HEK293T (cell line): ENCODE results near the gene MAN1C1.

ENCODE experiments used
- CTCF ChIA-PET: fragments of 350-600 bp; formaldehyde crosslinking; extraction: SDS; loops from one replicate; lab custom pipeline; 2021; ENCODE audit warnings: antibody characterized with exemption, inconsistent platforms; lab: Yijun Ruan, JAX
- POLR2A ChIA-PET: fragments of 350-600 bp; formaldehyde crosslinking; extraction: SDS; loops from one replicate; lab custom pipeline; 2020; ENCODE audit warnings: antibody characterized with exemption, inconsistent platforms; lab: Yijun Ruan, JAX
- DNase-seq: peaks from one replicate; pipeline ENCODE4 v3.0.0; 2012; ENCODE audit warnings: mixed read lengths; ENCODE audit errors: extremely low spot score
- ARNT ChIP-seq: fragments of 450-650 bp; IDR thresholded peaks from 2 replicates; pipeline ENCODE4 v1.6.1; 2017; ENCODE audit warnings: mild to moderate bottlenecking
- BHLHE40 ChIP-seq: fragments of 450-650 bp; IDR thresholded peaks from 2 replicates; pipeline ENCODE4 v1.6.1; 2016; ENCODE audit warnings: mild to moderate bottlenecking, moderate library complexity, borderline replicate concordance
- CTBP1 ChIP-seq: fragments of 450-650 bp; IDR thresholded peaks from 2 replicates; pipeline ENCODE4 v1.6.1; 2016; ENCODE audit warnings: borderline replicate concordance
- ELF4 ChIP-seq: fragments of 450-650 bp; IDR thresholded peaks from 2 replicates; pipeline ENCODE4 v1.6.1; 2017; ENCODE audit warnings: antibody characterized with exemption
- FOXA1 ChIP-seq: fragments of 450-650 bp; IDR thresholded peaks from 2 replicates; pipeline ENCODE4 v1.6.1; 2016; ENCODE audit warnings: mild to moderate bottlenecking
- FOXK2 ChIP-seq: fragments of 450-650 bp; IDR thresholded peaks from 2 replicates; pipeline ENCODE4 v1.6.1; 2016; ENCODE audit warnings: mild to moderate bottlenecking
- FOXM1 ChIP-seq: fragments of 450-650 bp; IDR thresholded peaks from 2 replicates; pipeline ENCODE4 v1.6.1; 2017; ENCODE audit warnings: mild to moderate bottlenecking, borderline replicate concordance
- HDGF ChIP-seq: fragments of 450-650 bp; IDR thresholded peaks from 2 replicates; pipeline ENCODE4 v1.6.1; 2017; ENCODE audit warnings: antibody characterized with exemption, borderline replicate concordance
- L3MBTL2 ChIP-seq: fragments of 450-650 bp; conservative IDR thresholded peaks from 2 replicates; pipeline ENCODE4 v1.6.1; 2016; ENCODE audit warnings: mild to moderate bottlenecking
- LEF1 ChIP-seq: fragments of 450-650 bp; IDR thresholded peaks from 2 replicates; pipeline ENCODE4 v1.6.1; 2017; ENCODE audit warnings: mild to moderate bottlenecking, borderline replicate concordance
- NFRKB ChIP-seq: fragments of 450-650 bp; IDR thresholded peaks from 2 replicates; pipeline ENCODE4 v1.6.1; 2016; ENCODE audit warnings: mild to moderate bottlenecking, moderate library complexity
- PKNOX1 ChIP-seq: fragments of 450-650 bp; IDR thresholded peaks from 2 replicates; pipeline ENCODE4 v1.6.1; 2016
- SP1 ChIP-seq: fragments of 450-650 bp; IDR thresholded peaks from 2 replicates; pipeline ENCODE4 v1.6.1; 2017
- SUZ12 ChIP-seq: fragments of 450-650 bp; IDR thresholded peaks from 2 replicates; pipeline ENCODE4 v1.6.1; 2016; ENCODE audit warnings: mild to moderate bottlenecking
- TARDBP ChIP-seq: fragments of 450-650 bp; IDR thresholded peaks from 2 replicates; pipeline ENCODE4 v1.6.1; 2016
- ZNF384 ChIP-seq: fragments of 450-650 bp; IDR thresholded peaks from 2 replicates; pipeline ENCODE4 v1.6.1; 2016

Gene MAN1C1

DNA sequence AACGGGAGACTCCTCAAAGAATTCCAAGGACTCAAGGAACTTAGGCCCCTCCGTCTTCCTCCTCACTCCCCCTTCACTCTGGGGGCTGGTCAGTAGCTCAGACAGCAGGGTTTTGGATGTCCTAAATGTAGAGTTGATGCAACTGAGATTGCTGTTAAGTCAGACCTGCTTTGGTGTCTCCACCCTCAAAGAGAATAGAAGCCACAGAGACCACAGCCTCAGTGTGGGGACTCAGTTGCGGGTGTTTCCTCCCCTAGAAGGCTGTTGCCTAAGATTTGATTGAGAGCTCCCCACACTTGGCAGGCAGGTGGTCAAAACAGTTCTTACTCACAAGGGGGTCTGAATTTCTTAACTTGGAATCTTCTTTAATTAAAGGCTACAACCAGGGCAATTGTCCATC is 7.6 kb downstream of the MAN1C1 start:
- ChIA-PET CTCF (interaction anchor here (0.6 to 1.3 kb wide), 3 partner anchors 15 to 107 kb away, joined by 3 to 5 read pairs (median 4); no protein-coding TSS in a partner anchor), POLR2A (no interaction called here)

DNA sequence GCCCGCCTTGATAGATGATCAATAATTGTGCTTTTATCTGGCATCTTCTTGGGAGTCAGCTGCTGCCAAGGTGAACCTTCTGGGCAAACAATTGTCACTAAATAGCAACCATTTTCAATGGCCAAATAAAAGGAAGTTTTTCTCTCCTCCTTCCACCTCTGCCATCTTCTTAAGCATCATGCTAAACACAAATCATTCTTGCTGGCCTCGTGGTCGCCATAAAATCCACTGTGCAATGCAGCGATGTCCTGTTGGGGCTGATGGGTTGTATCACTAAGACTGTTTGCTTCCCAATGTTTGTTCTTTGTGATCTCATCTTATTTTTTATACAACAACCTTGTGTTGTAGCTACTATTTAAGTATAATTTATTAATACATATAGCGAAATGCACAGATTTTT is 8.0 kb downstream of the MAN1C1 start:
- ChIA-PET POLR2A (no interaction called here), CTCF (interaction anchor here (0.6 to 1.3 kb wide), 2 partner anchors 16 to 108 kb away, joined by 3 to 5 read pairs; no protein-coding TSS in a partner anchor)
- TF ChIP-seq CTBP1 (no peak), LEF1 (no peak), NFRKB (no peak), ZNF384 (no peak), SUZ12 (no peak), ELF4 (no peak), SP1 (no peak), FOXM1 (no peak), BHLHE40 (no peak), FOXK2 (no peak), HDGF (no peak), L3MBTL2 (no peak), FOXA1 (no peak)
- DNase-seq = no peak

More for the DNA sequence above, 7.6 kb downstream of the MAN1C1 start:
- TF ChIP-seq SUZ12 (no peak), ARNT (no peak), ZNF384 (no peak), PKNOX1 (no peak), FOXM1 (no peak), FOXK2 (no peak), L3MBTL2 (no peak), ELF4 (no peak), BHLHE40 (no peak), LEF1 (no peak), CTBP1 (no peak)
- DNase-seq = no peak

- ChIA-PET CTCF (no interaction called here), POLR2A (interaction anchor here (1.1 kb wide), 1 partner anchor 17 kb away, joined by 3 read pairs; no protein-coding TSS in a partner anchor)
- TF ChIP-seq ARNT (no peak), FOXA1 (no peak), ELF4 (no peak), CTBP1 (no peak), HDGF (no peak), L3MBTL2 (no peak), BHLHE40 (no peak), LEF1 (no peak), NFRKB (no peak), FOXK2 (no peak), SUZ12 (no peak), PKNOX1 (no peak), ZNF384 (no peak), TARDBP (no peak), FOXM1 (no peak), SP1 (no peak)
- no peak for DNase-seq
Measured at GRCh38 chr1:25626018-25626417, 9.4 kb downstream of the MAN1C1 start.

- POLR2A ChIA-PET = no interaction called here
- CTCF ChIA-PET = interaction anchor here (1.2 kb wide), 1 partner anchor 32 kb away, joined by 3 read pairs; no protein-coding TSS in a partner anchor
- no peak for DNase-seq
Measured at GRCh38 chr1:25628741-25629421, 12.3 kb downstream of the MAN1C1 start.

GRCh38 chr1:25629836-25630235 is 13.2 kb downstream of the MAN1C1 start:
- TF ChIP-seq FOXA1 = no peak
- TF ChIP-seq BHLHE40 = no peak
- no peak for TF ChIP-seq SP1
- no peak for TF ChIP-seq FOXK2
- TF ChIP-seq ARNT = no peak
- no peak for TF ChIP-seq PKNOX1
- no peak for TF ChIP-seq SUZ12
- no peak for TF ChIP-seq FOXM1
- TF ChIP-seq ZNF384 = no peak
- TF ChIP-seq HDGF = no peak
- no peak for TF ChIP-seq LEF1
- no peak for TF ChIP-seq NFRKB
- TF ChIP-seq TARDBP = no peak
- TF ChIP-seq L3MBTL2 = no peak
- no peak for TF ChIP-seq CTBP1
- no peak for TF ChIP-seq ELF4
- ChIA-PET CTCF (no interaction called here), POLR2A (no interaction called here)
- DNase-seq = no peak

More at GRCh38 chr1:25628741-25629421, 12.3 kb downstream of the MAN1C1 start:
- TF ChIP-seq TARDBP = no peak
- TF ChIP-seq SP1 = no peak
- TF ChIP-seq PKNOX1 = no peak
- no peak for TF ChIP-seq FOXK2
- TF ChIP-seq ELF4 = no peak
- no peak for TF ChIP-seq ARNT
- no peak for TF ChIP-seq CTBP1
- TF ChIP-seq ZNF384 = no peak
- TF ChIP-seq SUZ12 = no peak
- TF ChIP-seq FOXM1 = no peak
